Measurements from ENCODE around the gene FAM234B. TPM values are rescaled to one million over a fixed set of nuclear protein-coding genes. Genes with fewer than 3 reads are reported as not detected.

Gene FAM234B
- total RNA-seq, 1 experiment from 2014 or later = 25.9 TPM

DNA sequence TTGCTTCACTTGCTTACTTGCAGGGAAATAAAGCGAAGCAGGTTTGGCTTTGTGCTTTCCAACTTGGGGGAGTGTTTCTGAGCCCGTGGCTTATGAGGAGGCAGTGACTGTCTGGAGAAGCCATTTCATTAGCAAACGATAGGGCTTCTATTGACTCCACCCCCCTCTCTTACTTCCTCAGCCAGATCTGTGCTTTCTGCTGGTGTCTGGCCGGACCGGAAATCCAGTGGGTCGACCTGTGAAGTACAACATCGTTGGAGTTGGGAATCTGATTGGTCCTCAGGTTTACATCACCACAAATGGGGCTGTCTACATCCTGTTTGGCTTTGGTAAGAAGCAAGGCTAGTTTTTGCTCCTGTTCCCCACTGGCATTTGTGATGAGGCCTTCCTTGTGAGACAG is 22.3 kb downstream of the FAM234B start (continued):
- TF ChIP-seq, protein P1, sequence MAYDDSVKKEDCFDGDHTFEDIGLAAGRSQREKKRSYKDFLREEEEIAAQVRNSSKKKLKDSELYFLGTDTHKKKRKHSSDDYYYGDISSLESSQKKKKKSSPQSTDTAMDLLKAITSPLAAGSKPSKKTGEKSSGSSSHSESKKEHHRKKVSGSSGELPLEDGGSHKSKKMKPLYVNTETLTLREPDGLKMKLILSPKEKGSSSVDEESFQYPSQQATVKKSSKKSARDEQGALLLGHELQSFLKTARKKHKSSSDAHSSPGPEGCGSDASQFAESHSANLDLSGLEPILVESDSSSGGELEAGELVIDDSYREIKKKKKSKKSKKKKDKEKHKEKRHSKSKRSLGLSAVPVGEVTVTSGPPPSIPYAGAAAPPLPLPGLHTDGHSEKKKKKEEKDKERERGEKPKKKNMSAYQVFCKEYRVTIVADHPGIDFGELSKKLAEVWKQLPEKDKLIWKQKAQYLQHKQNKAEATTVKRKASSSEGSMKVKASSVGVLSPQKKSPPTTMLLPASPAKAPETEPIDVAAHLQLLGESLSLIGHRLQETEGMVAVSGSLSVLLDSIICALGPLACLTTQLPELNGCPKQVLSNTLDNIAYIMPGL (CRISPR knock-in tag; IDR thresholded peaks at IDR 0.05) = no peak
- TF ChIP-seq CREB1 (CRISPR knock-in tag; IDR thresholded peaks at IDR 0.05) = no peak
- TF ChIP-seq, protein P2, sequence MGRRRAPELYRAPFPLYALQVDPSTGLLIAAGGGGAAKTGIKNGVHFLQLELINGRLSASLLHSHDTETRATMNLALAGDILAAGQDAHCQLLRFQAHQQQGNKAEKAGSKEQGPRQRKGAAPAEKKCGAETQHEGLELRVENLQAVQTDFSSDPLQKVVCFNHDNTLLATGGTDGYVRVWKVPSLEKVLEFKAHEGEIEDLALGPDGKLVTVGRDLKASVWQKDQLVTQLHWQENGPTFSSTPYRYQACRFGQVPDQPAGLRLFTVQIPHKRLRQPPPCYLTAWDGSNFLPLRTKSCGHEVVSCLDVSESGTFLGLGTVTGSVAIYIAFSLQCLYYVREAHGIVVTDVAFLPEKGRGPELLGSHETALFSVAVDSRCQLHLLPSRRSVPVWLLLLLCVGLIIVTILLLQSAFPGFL (CRISPR knock-in tag; IDR thresholded peaks at IDR 0.05; ENCODE audit: borderline replicate concordance) = no peak
- TF ChIP-seq, protein P3, sequence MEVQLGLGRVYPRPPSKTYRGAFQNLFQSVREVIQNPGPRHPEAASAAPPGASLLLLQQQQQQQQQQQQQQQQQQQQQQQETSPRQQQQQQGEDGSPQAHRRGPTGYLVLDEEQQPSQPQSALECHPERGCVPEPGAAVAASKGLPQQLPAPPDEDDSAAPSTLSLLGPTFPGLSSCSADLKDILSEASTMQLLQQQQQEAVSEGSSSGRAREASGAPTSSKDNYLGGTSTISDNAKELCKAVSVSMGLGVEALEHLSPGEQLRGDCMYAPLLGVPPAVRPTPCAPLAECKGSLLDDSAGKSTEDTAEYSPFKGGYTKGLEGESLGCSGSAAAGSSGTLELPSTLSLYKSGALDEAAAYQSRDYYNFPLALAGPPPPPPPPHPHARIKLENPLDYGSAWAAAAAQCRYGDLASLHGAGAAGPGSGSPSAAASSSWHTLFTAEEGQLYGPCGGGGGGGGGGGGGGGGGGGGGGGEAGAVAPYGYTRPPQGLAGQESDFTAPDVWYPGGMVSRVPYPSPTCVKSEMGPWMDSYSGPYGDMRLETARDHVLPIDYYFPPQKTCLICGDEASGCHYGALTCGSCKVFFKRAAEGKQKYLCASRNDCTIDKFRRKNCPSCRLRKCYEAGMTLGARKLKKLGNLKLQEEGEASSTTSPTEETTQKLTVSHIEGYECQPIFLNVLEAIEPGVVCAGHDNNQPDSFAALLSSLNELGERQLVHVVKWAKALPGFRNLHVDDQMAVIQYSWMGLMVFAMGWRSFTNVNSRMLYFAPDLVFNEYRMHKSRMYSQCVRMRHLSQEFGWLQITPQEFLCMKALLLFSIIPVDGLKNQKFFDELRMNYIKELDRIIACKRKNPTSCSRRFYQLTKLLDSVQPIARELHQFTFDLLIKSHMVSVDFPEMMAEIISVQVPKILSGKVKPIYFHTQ (CRISPR knock-in tag; IDR thresholded peaks at IDR 0.05) = no peak
- TF ChIP-seq NFATC4 (CRISPR knock-in tag; IDR thresholded peaks at IDR 0.05) = no peak
- TF ChIP-seq ATF1 (CRISPR knock-in tag; IDR thresholded peaks at IDR 0.05) = no peak
- TF ChIP-seq ESRRA (CRISPR knock-in tag; IDR thresholded peaks at IDR 0.05; ENCODE audit: borderline replicate concordance) = no peak
- no peak for TF ChIP-seq OVOL2 (CRISPR knock-in tag; IDR thresholded peaks at IDR 0.05; ENCODE audit: borderline replicate concordance)
- TF ChIP-seq, protein P4, sequence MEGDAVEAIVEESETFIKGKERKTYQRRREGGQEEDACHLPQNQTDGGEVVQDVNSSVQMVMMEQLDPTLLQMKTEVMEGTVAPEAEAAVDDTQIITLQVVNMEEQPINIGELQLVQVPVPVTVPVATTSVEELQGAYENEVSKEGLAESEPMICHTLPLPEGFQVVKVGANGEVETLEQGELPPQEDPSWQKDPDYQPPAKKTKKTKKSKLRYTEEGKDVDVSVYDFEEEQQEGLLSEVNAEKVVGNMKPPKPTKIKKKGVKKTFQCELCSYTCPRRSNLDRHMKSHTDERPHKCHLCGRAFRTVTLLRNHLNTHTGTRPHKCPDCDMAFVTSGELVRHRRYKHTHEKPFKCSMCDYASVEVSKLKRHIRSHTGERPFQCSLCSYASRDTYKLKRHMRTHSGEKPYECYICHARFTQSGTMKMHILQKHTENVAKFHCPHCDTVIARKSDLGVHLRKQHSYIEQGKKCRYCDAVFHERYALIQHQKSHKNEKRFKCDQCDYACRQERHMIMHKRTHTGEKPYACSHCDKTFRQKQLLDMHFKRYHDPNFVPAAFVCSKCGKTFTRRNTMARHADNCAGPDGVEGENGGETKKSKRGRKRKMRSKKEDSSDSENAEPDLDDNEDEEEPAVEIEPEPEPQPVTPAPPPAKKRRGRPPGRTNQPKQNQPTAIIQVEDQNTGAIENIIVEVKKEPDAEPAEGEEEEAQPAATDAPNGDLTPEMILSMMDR (IDR thresholded peaks at IDR 0.05) = no peak
- no peak for TF ChIP-seq SP1 (CRISPR knock-in tag; conservative IDR thresholded peaks at IDR 0.05)
- no peak for TF ChIP-seq MXD4 (CRISPR knock-in tag; IDR thresholded peaks at IDR 0.05; ENCODE audit: borderline replicate concordance)
- TF ChIP-seq GRHL2 (CRISPR knock-in tag; IDR thresholded peaks at IDR 0.05; ENCODE audit: insufficient replicate concordance, severe bottlenecking) = no peak
- no peak for TF ChIP-seq CBFB (CRISPR knock-in tag; IDR thresholded peaks at IDR 0.05; ENCODE audit: low read depth)
- no peak for TF ChIP-seq TP53 (CRISPR knock-in tag; IDR thresholded peaks at IDR 0.05)
- no peak for TF ChIP-seq JAZF1 (CRISPR knock-in tag; IDR thresholded peaks at IDR 0.05)

DNA sequence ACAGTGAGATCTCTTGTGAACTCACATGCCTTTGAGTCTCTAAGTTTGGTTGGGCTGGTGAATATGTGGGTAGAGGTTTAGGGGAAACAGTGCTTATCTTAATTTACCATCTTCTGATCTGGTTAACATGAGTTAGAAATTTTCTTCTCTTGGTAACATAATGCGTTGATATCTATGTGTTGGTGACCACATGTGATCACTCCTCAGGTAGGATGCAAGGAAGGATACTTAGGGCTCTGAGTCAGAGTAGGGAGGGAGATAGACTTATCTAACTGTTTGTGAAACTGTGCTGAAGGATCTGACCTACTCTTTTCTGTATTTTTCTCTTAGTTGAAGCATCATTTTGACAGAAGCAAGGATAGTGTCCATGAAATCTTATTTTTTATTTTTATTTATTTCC is 23.1 kb downstream of the FAM234B start:
- H3K27me3 Mint-ChIP-seq (ENCODE audit: low read depth) = no peaks in the 10 kb centered on the region
- ATAC-seq (no peak), DNase-seq (ENCODE audit: low spot score) (no peak)
- no peaks in the 10 kb centered on the region for H3K9me3 Mint-ChIP-seq
- no peak overlapping the region for H3K4me3 Mint-ChIP-seq
- peaks cover 60% of the 10 kb centered on the region for H3K36me3 Mint-ChIP-seq
- H3K27ac Mint-ChIP-seq = no peak overlapping the region
- TF ChIP-seq NR3C1 (CRISPR knock-in tag; conservative IDR thresholded peaks at IDR 0.05; ENCODE audit: low read depth) = no peak
- no peak for TF ChIP-seq ZNF219 (CRISPR knock-in tag; IDR thresholded peaks at IDR 0.05; ENCODE audit: borderline replicate concordance)
- no peak for TF ChIP-seq ZNF423 (CRISPR knock-in tag; IDR thresholded peaks at IDR 0.05)
- TF ChIP-seq NFE2L1 (CRISPR knock-in tag; IDR thresholded peaks at IDR 0.05) = no peak
- TF ChIP-seq, protein P5, sequence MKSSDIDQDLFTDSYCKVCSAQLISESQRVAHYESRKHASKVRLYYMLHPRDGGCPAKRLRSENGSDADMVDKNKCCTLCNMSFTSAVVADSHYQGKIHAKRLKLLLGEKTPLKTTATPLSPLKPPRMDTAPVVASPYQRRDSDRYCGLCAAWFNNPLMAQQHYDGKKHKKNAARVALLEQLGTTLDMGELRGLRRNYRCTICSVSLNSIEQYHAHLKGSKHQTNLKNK (CRISPR knock-in tag; IDR thresholded peaks at IDR 0.05) = no peak
- no peak for TF ChIP-seq TP53 (CRISPR knock-in tag; IDR thresholded peaks at IDR 0.05)
- TF ChIP-seq, protein P6, sequence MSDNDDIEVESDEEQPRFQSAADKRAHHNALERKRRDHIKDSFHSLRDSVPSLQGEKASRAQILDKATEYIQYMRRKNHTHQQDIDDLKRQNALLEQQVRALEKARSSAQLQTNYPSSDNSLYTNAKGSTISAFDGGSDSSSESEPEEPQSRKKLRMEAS (CRISPR knock-in tag; IDR thresholded peaks at IDR 0.05) = no peak
- TF ChIP-seq CREM (CRISPR knock-in tag; IDR thresholded peaks at IDR 0.05) = no peak
- TF ChIP-seq CREB1 (CRISPR knock-in tag; IDR thresholded peaks at IDR 0.05) = no peak
- no peak for TF ChIP-seq ATF1 (CRISPR knock-in tag; IDR thresholded peaks at IDR 0.05)
- ChIA-PET CTCF (no interaction called here), POLR2A (no interaction called here)
- H3K4me1 Mint-ChIP-seq = peaks cover 11% of the 10 kb centered on the region

All from WTC11 (cell line).